Measurements from ENCODE around the gene SPON1. TPM values are rescaled to one million over a fixed set of nuclear protein-coding genes. Genes with fewer than 3 reads are reported as not detected.

Gene SPON1
- total RNA-seq, 1 experiment from 2014 or later: 0.20 TPM

GRCh38 chr11:14119357-14119756 is 156.8 kb downstream of the SPON1 start:
- no peak overlapping the region for H3K27ac Mint-ChIP-seq
- no peak overlapping the region for H3K23ac ChIP-seq (ENCODE audit: insufficient read length, low read depth, low read length)
- no peak overlapping the region for H3K9ac ChIP-seq (ENCODE audit: extremely low read depth, insufficient read length, low read length)
- no peaks in the 10 kb centered on the region for H3K4me1 Mint-ChIP-seq
- H3K9me3 Mint-ChIP-seq: peaks cover 0 to 4% of the 10 kb centered on the region in 2 experiments; a peak in 1 of 5 replicates
- no peak overlapping the region for H3K18ac ChIP-seq (ENCODE audit: insufficient read length, low read depth, low read length)
- TF ChIP-seq CTCF (conservative IDR thresholded peaks at IDR 0.05): no peak
- no peaks in the 10 kb centered on the region for H3K9me3 ChIP-seq (ENCODE audit: control insufficient read depth, low read depth, low read length)
- no peaks in the 10 kb centered on the region for H3K4me1 ChIP-seq (ENCODE audit: insufficient read depth, low read length)
- H3K4me3 Mint-ChIP-seq: no peak overlapping the region
- H2BK12ac ChIP-seq (ENCODE audit: insufficient read length, low read depth, low read length): no peak overlapping the region
- H3K23me2 ChIP-seq (ENCODE audit: insufficient read length, low read depth, low read length, poor library complexity, severe bottlenecking): no peaks in the 10 kb centered on the region
- H3K4ac ChIP-seq (ENCODE audit: low read depth, low read length): no peak overlapping the region
- DNase-seq: no peak
- no peak overlapping the region for H3K14ac ChIP-seq (ENCODE audit: insufficient read depth, low read length)
- no peak overlapping the region for H3K4me2 ChIP-seq (ENCODE audit: insufficient read depth, insufficient read length, low read length)
- no CpG with 5 or more reads among the region's 2 CpGs for WGBS (ENCODE audit: extremely low coverage, insufficient read length, low lambda C conversion rate)
- no peak overlapping the region for H4K5ac ChIP-seq (ENCODE audit: insufficient read length, low read depth, low read length)
- H2BK20ac ChIP-seq (ENCODE audit: low read depth, low read length, poor library complexity, severe bottlenecking): no peak overlapping the region
- H2BK15ac ChIP-seq (ENCODE audit: low read depth, low read length): no peak overlapping the region
- H2BK120ac ChIP-seq (ENCODE audit: low read depth, low read length, poor library complexity, severe bottlenecking): no peak overlapping the region
- H2BK5ac ChIP-seq (ENCODE audit: insufficient read length, low read length): no peak overlapping the region
- H3K56ac ChIP-seq (ENCODE audit: insufficient read length, low read depth, low read length): no peak overlapping the region
- H4K20me1 ChIP-seq (ENCODE audit: control insufficient read depth, insufficient read depth, insufficient read length): no peaks in the 10 kb centered on the region
- no peak overlapping the region for H3T11ph ChIP-seq (ENCODE audit: low read length)
- H3K27ac ChIP-seq (ENCODE audit: insufficient read length, low read depth, low read length): no peak overlapping the region
- no peak overlapping the region for H2AK5ac ChIP-seq (ENCODE audit: insufficient read length, low read length)
- no peak overlapping the region for H4K91ac ChIP-seq (ENCODE audit: insufficient read length, low read depth, low read length)
- no peak overlapping the region for H4K8ac ChIP-seq (replicated peaks; ENCODE audit: insufficient read length, low read depth, low read length)
- no peaks in the 10 kb centered on the region for H3K27me3 ChIP-seq (ENCODE audit: insufficient read depth, low read length)
- H3K79me1 ChIP-seq (ENCODE audit: insufficient read depth, low read depth, low read length, poor library complexity, severe bottlenecking): no peaks in the 10 kb centered on the region
- no peaks in the 10 kb centered on the region for H3K79me2 ChIP-seq (ENCODE audit: insufficient read depth, low read length)
- H2AFZ ChIP-seq (ENCODE audit: low read length): no peak overlapping the region
- no peaks in the 10 kb centered on the region for H3K27me3 Mint-ChIP-seq (ENCODE audit: low read depth)
- no peaks in the 10 kb centered on the region; a peak in 1 of 7 replicates for H3K36me3 Mint-ChIP-seq (ENCODE audit: insufficient read depth in 1 of 3, low read depth in 3 of 3)

Measured in H9 (cell line).